Osteoblast (primary cell): ENCODE measurements around the gene DHX38. TPM values are rescaled to one million over a fixed set of nuclear protein-coding genes. Genes with fewer than 3 reads are reported as not detected.

Source experiments
- DNase-seq: peaks from one replicate; pipeline ENCODE4 v3.0.0; 2011; ENCODE audit warnings: low spot score, mixed read lengths; ENCODE audit not compliant: insufficient read length; ENCODE audit errors: missing footprints
- H2AFZ ChIP-seq: 2 replicates; pipeline ENCODE4 v1.6.0; 2011; ENCODE audit warnings: mild to moderate bottlenecking, low read length
- H3K27ac ChIP-seq: 2 replicates; pipeline ENCODE4 v1.5.1; 2011; ENCODE audit warnings: mild to moderate bottlenecking, low read depth, low read length, moderate library complexity
- H3K27me3 ChIP-seq: 2 replicates; pipeline ENCODE4 v1.6.0; 2012; ENCODE audit warnings: mild to moderate bottlenecking, control low read depth, inconsistent platforms, low read length, moderate library complexity; ENCODE audit not compliant: insufficient read depth
- H3K36me3 ChIP-seq: 2 replicates; pipeline ENCODE4 v1.5.1; 2011; ENCODE audit warnings: mild to moderate bottlenecking, low read length, control low read depth, moderate library complexity; ENCODE audit not compliant: insufficient read depth
- H3K4me1 ChIP-seq: 2 replicates; pipeline ENCODE4 v1.5.1; 2011; ENCODE audit warnings: mild to moderate bottlenecking, low read length, control low read depth, moderate library complexity; ENCODE audit not compliant: insufficient read depth
- H3K4me2 ChIP-seq: 2 replicates; pipeline ENCODE4 v1.6.0; 2011; ENCODE audit warnings: mild to moderate bottlenecking, low read length; ENCODE audit not compliant: insufficient read depth
- H3K4me3 ChIP-seq: fragments of 200-600 bp; sonication (generic); 3 replicates; pipeline ENCODE4 v1.5.1; 2012; ENCODE audit warnings: mild to moderate bottlenecking, low read length, inconsistent platforms; ENCODE audit not compliant: insufficient read depth
- H3K79me2 ChIP-seq: 2 replicates; pipeline ENCODE4 v1.6.0; 2012; ENCODE audit warnings: mild to moderate bottlenecking, low read length, control low read depth, inconsistent platforms; ENCODE audit not compliant: insufficient read depth
- H3K9me3 ChIP-seq: 2 replicates; pipeline ENCODE4 v1.5.1; 2011; ENCODE audit warnings: low read depth, low read length, control low read depth
- H4K20me1 ChIP-seq: 2 replicates; pipeline ENCODE4 v1.6.0; 2012; ENCODE audit warnings: mild to moderate bottlenecking, low read length, control low read depth; ENCODE audit not compliant: insufficient read depth
- total RNA-seq: library from RNA; depleted of rRNA; stranded (reverse); fragments of >200 nt; gene quantifications from 2 replicates; pipeline ENCODE4 v1.2.3, GENCODE V29; 2012
- TF ChIP-seq, protein P1 (sequence below): IDR thresholded peaks from 2 replicates; pipeline ENCODE4 v1.5.1; 2011; ENCODE audit warnings: mild to moderate bottlenecking, low read depth, low read length, moderate library complexity; ENCODE audit errors: extremely low read depth

DHX38 gene
- total RNA-seq, 1 donor, result 51.4 TPM

DNA sequence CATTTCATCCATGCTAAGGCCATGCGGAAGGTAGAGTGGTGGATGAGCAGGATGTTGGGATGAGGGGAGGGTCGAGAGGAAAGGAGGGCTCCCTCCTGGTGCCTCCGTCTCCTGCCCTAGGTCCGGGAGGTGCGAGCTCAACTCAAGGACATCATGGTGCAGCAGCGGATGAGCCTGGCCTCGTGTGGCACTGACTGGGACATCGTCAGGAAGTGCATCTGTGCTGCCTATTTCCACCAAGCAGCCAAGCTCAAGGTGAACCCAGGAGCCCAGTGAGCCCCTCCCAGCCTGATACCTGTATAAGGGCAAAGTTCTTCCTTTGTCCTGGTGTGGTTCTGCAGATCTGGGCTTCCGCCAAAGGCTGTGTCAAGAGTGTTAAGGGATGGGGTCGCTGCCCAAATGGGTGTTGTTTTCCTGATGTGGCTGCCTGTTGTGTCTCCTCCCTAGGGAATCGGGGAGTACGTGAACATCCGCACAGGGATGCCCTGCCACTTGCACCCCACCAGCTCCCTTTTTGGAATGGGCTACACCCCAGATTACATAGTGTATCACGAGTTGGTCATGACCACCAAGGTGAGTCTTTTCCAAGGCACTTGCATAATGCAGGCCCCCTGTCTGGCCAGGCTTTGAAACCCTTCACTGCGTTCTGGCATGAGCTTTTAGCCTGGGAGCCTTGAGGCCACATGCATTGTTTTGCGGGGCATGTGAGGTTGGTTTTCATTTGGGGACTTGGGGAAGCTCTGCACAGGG, 14.9 kb downstream of the DHX38 start:
- H3K36me3 ChIP-seq, result peaks cover 86% of the 10 kb centered on the region
- H3K4me1 ChIP-seq, result no peaks in the 10 kb centered on the region
- H4K20me1 ChIP-seq, result no peaks in the 10 kb centered on the region
- no peak overlapping the region for H3K4me3 ChIP-seq
- H3K27me3 ChIP-seq, result no peaks in the 10 kb centered on the region
- peak; percentile 64 for DNase-seq
- no peak overlapping the region for H3K4me2 ChIP-seq
- no peaks in the 10 kb centered on the region for H3K9me3 ChIP-seq
- TF ChIP-seq, protein P1, sequence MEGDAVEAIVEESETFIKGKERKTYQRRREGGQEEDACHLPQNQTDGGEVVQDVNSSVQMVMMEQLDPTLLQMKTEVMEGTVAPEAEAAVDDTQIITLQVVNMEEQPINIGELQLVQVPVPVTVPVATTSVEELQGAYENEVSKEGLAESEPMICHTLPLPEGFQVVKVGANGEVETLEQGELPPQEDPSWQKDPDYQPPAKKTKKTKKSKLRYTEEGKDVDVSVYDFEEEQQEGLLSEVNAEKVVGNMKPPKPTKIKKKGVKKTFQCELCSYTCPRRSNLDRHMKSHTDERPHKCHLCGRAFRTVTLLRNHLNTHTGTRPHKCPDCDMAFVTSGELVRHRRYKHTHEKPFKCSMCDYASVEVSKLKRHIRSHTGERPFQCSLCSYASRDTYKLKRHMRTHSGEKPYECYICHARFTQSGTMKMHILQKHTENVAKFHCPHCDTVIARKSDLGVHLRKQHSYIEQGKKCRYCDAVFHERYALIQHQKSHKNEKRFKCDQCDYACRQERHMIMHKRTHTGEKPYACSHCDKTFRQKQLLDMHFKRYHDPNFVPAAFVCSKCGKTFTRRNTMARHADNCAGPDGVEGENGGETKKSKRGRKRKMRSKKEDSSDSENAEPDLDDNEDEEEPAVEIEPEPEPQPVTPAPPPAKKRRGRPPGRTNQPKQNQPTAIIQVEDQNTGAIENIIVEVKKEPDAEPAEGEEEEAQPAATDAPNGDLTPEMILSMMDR, result no peak
- H3K79me2 ChIP-seq, result no peaks in the 10 kb centered on the region
- H3K27ac ChIP-seq, result no peak overlapping the region
- no peak overlapping the region for H2AFZ ChIP-seq

DNA sequence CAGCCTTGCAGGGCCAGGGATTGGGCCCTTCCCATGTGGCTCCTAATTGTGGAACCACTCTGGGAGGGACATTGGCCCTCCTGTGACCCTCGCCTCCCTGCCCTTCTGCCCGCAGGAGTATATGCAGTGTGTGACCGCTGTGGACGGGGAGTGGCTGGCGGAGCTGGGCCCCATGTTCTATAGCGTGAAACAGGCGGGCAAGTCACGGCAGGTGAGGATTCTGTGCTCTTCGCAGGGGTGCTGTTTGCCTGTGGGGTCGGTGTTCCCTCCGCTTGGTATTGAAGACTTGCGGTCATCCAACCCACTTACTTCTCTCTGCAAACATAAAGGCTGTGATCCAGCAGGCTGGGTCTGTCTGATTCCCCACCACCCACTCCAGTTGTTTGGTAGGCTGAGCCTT, 15.7 kb downstream of the DHX38 start:
- Histone ChIP-seq H3K79me2 (no peaks in the 10 kb centered on the region), H3K4me1 (no peaks in the 10 kb centered on the region), H3K4me2 (no peak overlapping the region), H4K20me1 (no peaks in the 10 kb centered on the region), H3K27me3 (no peaks in the 10 kb centered on the region), H3K36me3 (peaks cover 79% of the 10 kb centered on the region), H2AFZ (no peak overlapping the region), H3K27ac (no peak overlapping the region), H3K9me3 (no peaks in the 10 kb centered on the region), H3K4me3 (no peak overlapping the region)
- TF ChIP-seq, protein P1, result no peak
- DNase-seq, result peak; percentile 54

DNA sequence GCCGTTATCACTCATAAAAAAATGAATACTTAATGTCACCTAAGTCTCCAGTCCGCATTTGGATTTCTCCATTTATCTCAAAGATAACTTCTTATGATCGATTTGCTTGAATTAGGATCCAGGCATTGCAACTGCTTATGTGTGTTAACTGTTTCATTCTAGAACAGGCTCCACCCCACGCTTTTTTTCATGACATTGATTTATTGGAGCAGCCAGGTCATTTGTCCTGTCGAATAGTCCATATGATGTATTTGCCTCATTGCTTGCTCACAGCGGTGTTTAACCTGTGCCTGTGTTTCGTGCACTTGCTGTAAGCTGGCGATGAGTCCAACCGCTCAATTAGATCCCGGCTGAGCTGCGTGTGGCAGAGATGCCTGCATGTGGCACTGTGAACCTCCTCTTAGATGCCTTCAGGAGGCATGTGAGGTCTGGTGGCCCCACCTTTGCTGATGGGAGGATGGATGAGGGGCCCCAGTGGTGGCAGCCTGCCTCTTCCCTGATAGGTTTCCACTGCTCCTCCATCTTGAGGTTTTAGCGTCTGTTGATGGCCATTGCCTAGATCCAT, 16.4 kb downstream of the DHX38 start:
- Histone ChIP-seq H3K27me3 (no peaks in the 10 kb centered on the region), H3K4me2 (no peak overlapping the region), H3K9me3 (no peaks in the 10 kb centered on the region), H4K20me1 (no peaks in the 10 kb centered on the region), H2AFZ (no peak overlapping the region), H3K4me3 (no peak overlapping the region), H3K36me3 (peaks cover 71% of the 10 kb centered on the region), H3K79me2 (no peaks in the 10 kb centered on the region), H3K4me1 (no peaks in the 10 kb centered on the region), H3K27ac (no peak overlapping the region)
- peak; percentile 27 for DNase-seq
- TF ChIP-seq, protein P1, result no peak
